GM21723 (cell line): Measurements from ENCODE around the gene FAAP20.

ENCODE experiments used
- ATAC-seq: cut with Tn5 transposase; IDR thresholded peaks from one replicate; pipeline ENCODE4 v1.9.1; 2021; ENCODE audit warnings: mild to moderate bottlenecking, moderate library complexity; ENCODE audit not compliant: unreplicated experiment

Gene FAAP20

GRCh38 chr1:2197707-2198165 is 3.2 kb upstream of the FAAP20 start:
- ATAC-seq: no peak

GRCh38 chr1:2196901-2197638 is 2.5 kb upstream of the FAAP20 start:
- no peak for ATAC-seq

- no peak for ATAC-seq
Observed at GRCh38 chr1:2195785-2196184, 1.2 kb upstream of the FAAP20 start.

GRCh38 chr1:2194898-2195673 is 514 bp upstream of the FAAP20 start:
- peak; percentile 65 for ATAC-seq

GRCh38 chr1:2193514-2194281 is 874 bp downstream of the FAAP20 start:
- ATAC-seq: no peak

- ATAC-seq: no peak
Observed at GRCh38 chr1:2192031-2192995, 2.3 kb downstream of the FAAP20 start.

GRCh38 chr1:2190491-2190976 is 4.0 kb downstream of the FAAP20 start:
- no peak for ATAC-seq

- no peak for ATAC-seq
Observed at GRCh38 chr1:2189459-2190425, 4.8 kb downstream of the FAAP20 start.

- no peak for ATAC-seq
Observed at GRCh38 chr1:2188336-2188735, 6.2 kb downstream of the FAAP20 start.

- ATAC-seq: no peak
Observed at GRCh38 chr1:2187619-2188018, 7.0 kb downstream of the FAAP20 start.

- ATAC-seq: no peak
Observed at GRCh38 chr1:2186901-2187300, 7.7 kb downstream of the FAAP20 start.

GRCh38 chr1:2185880-2186855 is 8.4 kb downstream of the FAAP20 start:
- ATAC-seq: no peak

- ATAC-seq: no peak
Observed at GRCh38 chr1:2184934-2185333, 9.6 kb downstream of the FAAP20 start.

GRCh38 chr1:2184531-2184930 is 10.0 kb downstream of the FAAP20 start:
- no peak for ATAC-seq

GRCh38 chr1:2183937-2184334 is 10.6 kb downstream of the FAAP20 start:
- no peak for ATAC-seq

- ATAC-seq: no peak
Observed at GRCh38 chr1:2182376-2182775, 12.2 kb downstream of the FAAP20 start.

- ATAC-seq: no peak
Observed at GRCh38 chr1:2181752-2182151, 12.8 kb downstream of the FAAP20 start.

GRCh38 chr1:2181271-2181670 is 13.3 kb downstream of the FAAP20 start:
- no peak for ATAC-seq
